ENCODE data around the gene VANGL2. TPM values are rescaled to one million over a fixed set of nuclear protein-coding genes. Genes with fewer than 3 reads are reported as not detected.
A peak's percentile ranks its signal among the peaks of the same experiment; 100 is the strongest.

Gene VANGL2
- total RNA-seq, 6 experiments from 2014 or later: not detected

DNA sequence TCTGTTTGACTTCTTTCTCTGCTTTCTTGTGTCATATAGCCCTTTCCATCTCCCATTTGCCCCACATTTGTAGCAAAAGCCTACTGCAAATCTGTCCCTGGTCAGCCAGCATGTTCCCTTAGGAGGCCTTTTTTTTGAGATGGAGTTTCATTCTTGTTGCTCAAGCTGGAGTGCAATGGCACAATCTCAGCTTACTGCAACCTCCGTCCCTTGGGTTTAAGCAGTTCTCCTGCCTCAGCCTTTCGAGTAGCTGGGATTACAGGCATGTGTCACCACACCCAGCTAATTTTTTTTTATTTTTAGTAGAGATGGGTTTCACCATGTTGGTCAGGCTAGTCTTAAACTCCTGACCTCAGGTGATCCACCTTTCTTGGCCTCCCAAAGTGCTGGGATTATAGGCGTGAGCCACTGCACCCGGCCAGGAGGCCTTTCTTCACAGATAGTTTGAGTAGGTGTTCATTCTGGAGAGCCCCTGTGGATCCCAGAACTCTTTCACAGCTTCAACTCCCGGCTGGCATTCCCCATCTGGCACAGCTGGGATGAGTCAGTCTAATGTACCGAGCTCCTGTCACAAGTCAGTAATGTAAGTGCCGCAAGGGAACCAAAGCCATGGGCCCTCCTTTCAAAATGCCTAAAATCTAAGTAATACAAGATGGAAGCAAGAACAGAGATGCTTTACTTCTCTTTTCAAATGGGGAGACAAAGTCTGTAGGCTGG is 42.9 kb upstream of the VANGL2 start:
- Mint-ChIP-seq H3K4me3 (no peak overlapping the region), H3K27ac (no peak overlapping the region), H3K27me3 (ENCODE audit: insufficient read depth) (no peaks in the 10 kb centered on the region), H3K36me3 (ENCODE audit: low read depth) (peaks cover 50% of the 10 kb centered on the region), H3K9me3 (no peaks in the 10 kb centered on the region), H3K4me1 (ENCODE audit: low read depth) (peaks cover 7% of the 10 kb centered on the region; the same call in 1 of the 2 replicates)
- peak; percentile 25 for DNase-seq
- TF ChIP-seq, protein P1, sequence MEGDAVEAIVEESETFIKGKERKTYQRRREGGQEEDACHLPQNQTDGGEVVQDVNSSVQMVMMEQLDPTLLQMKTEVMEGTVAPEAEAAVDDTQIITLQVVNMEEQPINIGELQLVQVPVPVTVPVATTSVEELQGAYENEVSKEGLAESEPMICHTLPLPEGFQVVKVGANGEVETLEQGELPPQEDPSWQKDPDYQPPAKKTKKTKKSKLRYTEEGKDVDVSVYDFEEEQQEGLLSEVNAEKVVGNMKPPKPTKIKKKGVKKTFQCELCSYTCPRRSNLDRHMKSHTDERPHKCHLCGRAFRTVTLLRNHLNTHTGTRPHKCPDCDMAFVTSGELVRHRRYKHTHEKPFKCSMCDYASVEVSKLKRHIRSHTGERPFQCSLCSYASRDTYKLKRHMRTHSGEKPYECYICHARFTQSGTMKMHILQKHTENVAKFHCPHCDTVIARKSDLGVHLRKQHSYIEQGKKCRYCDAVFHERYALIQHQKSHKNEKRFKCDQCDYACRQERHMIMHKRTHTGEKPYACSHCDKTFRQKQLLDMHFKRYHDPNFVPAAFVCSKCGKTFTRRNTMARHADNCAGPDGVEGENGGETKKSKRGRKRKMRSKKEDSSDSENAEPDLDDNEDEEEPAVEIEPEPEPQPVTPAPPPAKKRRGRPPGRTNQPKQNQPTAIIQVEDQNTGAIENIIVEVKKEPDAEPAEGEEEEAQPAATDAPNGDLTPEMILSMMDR (IDR thresholded peaks at IDR 0.05): no peak

DNA sequence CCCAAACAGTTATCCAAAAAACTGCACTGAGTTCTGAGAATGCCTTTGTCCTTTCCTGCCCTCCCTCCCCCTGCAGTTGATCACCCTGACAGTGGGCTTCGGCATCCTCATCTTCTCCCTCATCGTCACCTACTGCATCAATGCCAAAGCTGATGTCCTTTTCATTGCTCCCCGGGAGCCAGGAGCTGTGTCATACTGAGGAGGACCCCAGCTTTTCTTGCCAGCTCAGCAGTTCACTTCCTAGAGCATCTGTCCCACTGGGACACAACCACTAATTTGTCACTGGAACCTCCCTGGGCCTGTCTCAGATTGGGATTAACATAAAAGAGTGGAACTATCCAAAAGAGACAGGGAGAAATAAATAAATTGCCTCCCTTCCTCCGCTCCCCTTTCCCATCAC is 42.3 kb upstream of the VANGL2 start:
- no peak for DNase-seq
- no peaks in the 10 kb centered on the region for H3K9me3 Mint-ChIP-seq
- peaks cover 46% of the 10 kb centered on the region for H3K36me3 Mint-ChIP-seq (ENCODE audit: low read depth)
- peak overlapping the region; percentile 2; the same call in 1 of the 2 replicates for H3K27ac Mint-ChIP-seq
- peaks cover 7% of the 10 kb centered on the region; the same call in 1 of the 2 replicates for H3K4me1 Mint-ChIP-seq (ENCODE audit: low read depth)
- no peaks in the 10 kb centered on the region for H3K27me3 Mint-ChIP-seq (ENCODE audit: insufficient read depth)
- TF ChIP-seq, protein P1 (IDR thresholded peaks at IDR 0.05): no peak
- H3K4me3 Mint-ChIP-seq: no peak overlapping the region

DNA sequence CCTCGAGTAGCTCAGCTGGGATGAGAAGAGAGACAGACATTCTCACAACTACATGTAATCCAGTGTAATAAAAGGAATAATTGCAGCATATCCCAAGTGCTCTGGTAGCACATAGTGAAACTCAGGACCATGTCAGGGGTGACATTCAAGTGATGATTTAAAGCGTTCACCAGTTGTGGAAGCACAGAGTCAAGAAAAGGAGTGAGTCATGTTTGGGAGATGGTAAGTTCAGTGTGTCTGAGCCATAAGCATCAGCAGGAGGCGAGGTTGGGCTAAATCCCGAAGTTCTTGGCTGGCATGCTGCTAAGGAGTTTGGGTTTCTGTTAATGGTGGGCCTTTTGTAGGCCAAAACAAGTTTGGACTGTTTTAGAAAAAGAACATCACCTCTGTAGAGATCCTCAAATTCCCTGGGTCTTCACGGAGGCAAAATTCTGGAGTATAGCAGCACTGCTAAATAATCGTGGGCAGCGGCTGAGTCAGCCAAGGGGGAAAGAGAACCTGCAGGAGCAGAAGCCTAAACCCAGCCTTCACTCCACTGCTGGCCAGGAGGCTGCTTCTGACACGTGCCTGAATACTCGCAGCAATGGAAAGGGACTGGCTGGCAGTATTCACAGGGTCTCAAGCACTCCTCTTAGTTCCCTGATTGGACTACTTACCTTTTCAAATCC is 40.7 kb upstream of the VANGL2 start:
- TF ChIP-seq, protein P1 (IDR thresholded peaks at IDR 0.05): 0 out of 2 replicates have a peak, but pooled peaks have one; percentile 7
- no peaks in the 10 kb centered on the region for H3K27me3 Mint-ChIP-seq (ENCODE audit: insufficient read depth)
- no peak overlapping the region for H3K4me3 Mint-ChIP-seq
- peaks cover 32% of the 10 kb centered on the region for H3K36me3 Mint-ChIP-seq (ENCODE audit: low read depth)
- no peak for DNase-seq
- H3K9me3 Mint-ChIP-seq: no peaks in the 10 kb centered on the region
- H3K27ac Mint-ChIP-seq: no peak overlapping the region
- peaks cover 7% of the 10 kb centered on the region; the same call in 1 of the 2 replicates for H3K4me1 Mint-ChIP-seq (ENCODE audit: low read depth)

DNA sequence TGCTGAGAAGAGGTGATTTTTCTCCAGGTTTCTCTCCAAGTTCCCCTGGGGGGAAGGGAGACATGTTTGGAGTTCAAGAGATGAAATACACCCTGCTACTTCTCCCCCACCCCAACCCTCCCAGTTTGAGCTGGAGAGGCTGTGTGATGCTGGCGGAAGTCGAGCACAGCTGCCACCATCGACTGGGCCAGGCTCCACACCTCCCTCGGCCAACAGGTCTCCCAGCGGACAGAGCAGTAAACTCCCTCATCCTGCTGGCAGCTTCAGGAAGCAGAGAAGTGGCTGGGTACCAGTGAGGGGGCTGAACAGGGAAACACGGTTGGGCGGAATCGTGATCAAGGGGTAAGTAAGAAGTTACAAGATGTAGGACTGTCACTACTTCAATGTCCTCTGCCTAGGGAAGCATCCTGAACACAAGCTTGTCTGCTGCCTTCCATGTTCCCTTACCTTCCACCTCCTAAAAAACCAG is 40.1 kb upstream of the VANGL2 start:
- Mint-ChIP-seq H3K36me3 (ENCODE audit: low read depth) (peaks cover 29% of the 10 kb centered on the region), H3K4me1 (ENCODE audit: low read depth) (peaks cover 7% of the 10 kb centered on the region; the same call in 1 of the 2 replicates), H3K27ac (no peak overlapping the region), H3K4me3 (no peak overlapping the region), H3K9me3 (no peaks in the 10 kb centered on the region), H3K27me3 (ENCODE audit: insufficient read depth) (no peaks in the 10 kb centered on the region)
- TF ChIP-seq, protein P1 (IDR thresholded peaks at IDR 0.05): no peak
- DNase-seq: no peak

DNA sequence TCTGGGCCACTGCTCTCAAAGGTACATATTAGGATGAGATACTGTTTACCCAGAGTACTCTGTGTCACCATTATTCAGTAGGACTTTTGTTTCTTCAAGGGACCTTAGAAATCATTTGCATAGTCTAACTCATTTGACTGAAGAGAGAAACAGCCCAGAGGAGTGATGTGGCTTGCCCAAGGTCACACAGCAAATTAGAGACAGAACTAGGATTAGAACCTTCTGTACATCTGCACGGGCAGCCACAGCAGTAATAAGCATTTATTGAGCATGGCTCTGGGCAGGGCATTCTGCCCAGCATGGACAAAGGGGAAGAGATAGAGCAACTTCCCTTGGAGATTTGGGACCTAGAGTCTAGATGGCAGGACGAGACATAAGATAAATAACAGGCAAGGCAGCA is 39.2 kb upstream of the VANGL2 start:
- TF ChIP-seq, protein P1 (IDR thresholded peaks at IDR 0.05): no peak
- Mint-ChIP-seq H3K27me3 (ENCODE audit: insufficient read depth) (peaks cover 2% of the 10 kb centered on the region; the same call in 1 of the 2 replicates), H3K4me3 (no peak overlapping the region), H3K4me1 (ENCODE audit: low read depth) (peaks cover 7% of the 10 kb centered on the region; the same call in 1 of the 2 replicates), H3K9me3 (no peaks in the 10 kb centered on the region), H3K36me3 (ENCODE audit: low read depth) (peaks cover 26% of the 10 kb centered on the region), H3K27ac (no peak overlapping the region)
- DNase-seq: no peak

Data from HFFc6 (cell line).